GM19397 (cell line): Measurements from ENCODE around the gene TAF1B.

Experiments
- ATAC-seq: cut with Tn5 transposase; IDR thresholded peaks from one replicate; pipeline ENCODE4 v1.9.1; 2021; ENCODE audit warnings: mild to moderate bottlenecking, moderate library complexity; ENCODE audit not compliant: unreplicated experiment

The TAF1B gene

DNA sequence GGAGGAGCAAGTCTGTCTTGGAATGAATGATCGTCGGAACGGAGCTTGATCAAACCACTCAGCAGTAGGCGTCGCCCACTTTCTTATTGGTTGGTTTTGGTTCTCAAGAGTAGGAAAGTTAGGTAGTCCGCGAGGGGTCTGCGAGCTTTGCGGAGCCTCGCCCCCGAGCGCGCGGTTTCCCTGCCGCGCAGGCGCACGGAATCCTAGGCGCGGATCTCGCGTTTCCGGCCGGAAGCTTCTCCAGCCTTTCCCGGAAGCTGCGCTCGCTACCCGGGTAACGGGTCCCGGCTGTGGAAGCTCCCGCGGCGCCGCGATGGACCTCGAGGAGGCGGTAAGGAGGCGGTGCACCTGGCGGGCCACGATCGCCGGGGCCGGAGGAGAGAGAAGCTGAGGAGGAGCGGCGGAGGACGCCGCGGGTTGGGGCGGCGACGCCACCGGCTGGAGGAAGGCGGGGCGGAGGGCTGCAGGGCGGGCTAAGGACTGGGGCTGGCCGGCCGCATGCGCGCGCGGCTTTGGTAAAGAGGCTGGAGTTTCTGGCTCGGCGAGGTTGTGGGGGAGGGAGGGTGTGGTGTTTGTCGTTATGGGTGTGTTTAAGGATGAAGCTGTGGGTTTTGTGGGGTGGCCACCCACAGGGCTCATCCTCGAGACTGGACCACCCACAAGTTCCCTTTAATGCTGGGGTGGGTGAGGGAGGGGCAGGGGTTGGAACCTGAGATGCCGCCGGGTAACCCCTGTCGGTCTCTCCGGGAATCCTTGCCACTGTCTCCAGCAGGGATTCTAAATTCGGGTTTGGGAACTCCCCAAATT lies at the start of gene TAF1B:
Gene TAF1B (plus strand): TSS at position 246 of the 807 bp plus-strand sequence. CDS start 68 bp downstream, at position 314.
- peak; percentile 86 for ATAC-seq

DNA sequence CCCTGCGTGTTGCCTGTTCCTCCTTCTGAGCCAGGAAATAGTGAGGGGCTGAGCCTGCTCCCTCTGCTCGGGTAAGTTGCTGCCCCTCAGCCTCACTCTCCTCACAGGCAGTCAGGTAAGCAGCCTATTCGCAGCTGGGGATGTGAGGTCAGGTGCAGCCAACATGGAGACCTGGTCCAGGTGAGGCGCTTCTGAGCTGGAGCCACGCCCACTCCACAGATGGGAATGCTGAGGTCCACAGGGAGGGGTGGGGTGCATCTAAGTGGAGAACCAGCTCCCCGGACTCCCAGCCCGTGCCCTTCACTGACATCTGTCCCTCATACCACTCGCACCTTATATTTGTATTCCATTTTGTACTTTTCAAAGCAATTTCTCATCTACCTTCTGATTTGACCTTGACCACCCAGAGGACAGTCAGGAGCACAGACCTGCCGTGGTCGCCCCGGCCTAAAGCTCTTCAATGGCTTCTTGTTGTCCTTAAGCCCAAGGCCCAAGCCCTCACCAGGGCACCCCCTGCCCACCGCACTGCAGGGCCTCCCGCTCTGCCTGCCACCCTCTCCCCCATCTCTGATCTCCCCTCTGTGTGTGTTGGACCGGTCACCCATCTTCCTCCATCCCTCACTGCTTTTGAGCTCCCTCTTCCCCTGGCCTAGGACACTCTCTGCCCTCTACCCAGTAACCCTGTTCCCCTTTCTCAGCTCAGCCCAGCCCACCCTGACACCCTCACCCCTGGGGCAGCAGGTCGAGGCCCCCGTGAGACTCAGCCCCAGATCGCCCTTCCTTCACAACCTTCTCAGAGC lies 49.2 kb upstream of the TAF1B start:
- no peak for ATAC-seq

DNA sequence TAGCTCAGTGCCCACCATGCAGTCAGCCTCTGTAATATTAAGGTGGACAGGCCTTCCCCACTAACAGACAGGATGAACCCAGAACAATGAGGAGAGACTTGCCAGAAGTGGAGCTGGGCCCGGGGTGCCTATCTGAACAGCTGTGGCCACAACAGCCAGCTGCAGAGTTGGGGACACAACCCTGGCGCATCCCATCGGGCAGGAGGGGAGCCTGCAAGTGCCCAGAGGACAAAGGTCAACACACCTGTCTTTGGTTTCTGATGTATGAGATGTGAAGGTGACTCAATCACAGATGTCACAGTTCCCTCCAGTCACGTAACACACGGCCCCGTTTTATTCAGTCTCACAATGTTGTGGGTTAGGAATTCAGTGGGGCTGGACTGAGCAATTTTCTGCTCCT lies 48.2 kb upstream of the TAF1B start:
- ATAC-seq, result no peak

DNA sequence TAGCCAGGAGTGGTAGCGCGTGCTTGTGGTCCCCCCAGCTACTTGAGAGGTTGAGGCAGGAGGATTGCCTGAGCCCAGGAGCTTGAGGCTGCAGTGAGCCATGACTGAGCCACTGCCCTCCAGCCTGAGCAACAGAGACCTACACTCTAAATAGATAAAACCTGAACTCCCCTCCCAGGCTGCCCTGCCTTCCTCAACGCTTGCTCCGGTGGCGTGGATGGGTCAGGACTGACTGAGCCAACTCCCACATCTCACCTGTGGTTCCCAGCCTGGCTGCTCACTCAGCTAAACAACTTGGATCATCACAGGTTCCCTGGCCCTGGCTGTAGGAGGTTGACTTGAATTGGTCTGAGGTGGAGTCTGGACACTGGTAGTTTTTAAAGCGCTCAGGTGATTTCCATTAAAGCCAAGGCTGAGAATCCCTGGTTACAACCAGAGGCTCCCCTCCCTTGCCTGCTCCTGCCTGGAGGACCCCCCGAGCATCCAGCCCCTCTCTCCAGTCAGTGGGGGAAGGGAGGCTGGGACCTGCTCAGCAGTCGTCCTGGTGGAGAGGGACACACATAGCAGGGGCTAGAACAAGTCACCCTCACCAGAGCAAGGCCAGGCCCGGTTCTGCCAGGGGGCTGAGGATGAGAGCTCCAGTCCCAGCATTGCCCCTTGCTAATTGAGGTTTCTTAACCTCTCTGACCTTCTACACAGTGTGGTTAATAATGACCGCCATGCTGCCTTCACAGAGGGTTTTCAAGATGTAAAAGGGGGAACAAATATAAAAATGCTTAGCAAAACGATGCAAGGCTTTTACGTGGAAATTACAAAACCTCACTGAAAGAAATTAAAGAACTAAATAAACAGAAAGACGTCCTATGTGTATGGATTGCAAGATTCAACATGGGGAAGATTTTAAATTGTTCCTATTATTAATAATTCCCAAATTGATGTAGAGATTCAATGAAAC lies 46.9 kb upstream of the TAF1B start:
- ATAC-seq, result no peak

DNA sequence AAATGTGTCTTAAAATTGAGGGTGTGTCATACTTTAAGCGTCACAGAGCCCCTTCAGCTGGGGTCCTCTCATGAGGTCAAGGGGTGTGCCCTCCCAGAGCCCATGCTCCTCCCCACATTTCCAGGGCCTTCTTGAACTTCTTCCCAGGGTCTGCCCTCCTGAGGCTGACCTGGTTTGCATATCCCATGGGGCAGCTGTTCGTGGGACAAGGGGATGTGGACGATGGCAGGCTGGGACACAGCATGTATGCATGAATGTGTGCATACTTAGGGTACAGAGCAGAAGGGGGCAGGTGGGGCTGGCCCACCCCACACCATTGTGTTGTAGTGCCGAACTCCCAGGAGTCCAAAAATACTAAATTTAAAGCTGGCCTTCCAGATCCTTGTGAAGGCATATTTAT lies 46.2 kb upstream of the TAF1B start:
- ATAC-seq, result no peak

DNA sequence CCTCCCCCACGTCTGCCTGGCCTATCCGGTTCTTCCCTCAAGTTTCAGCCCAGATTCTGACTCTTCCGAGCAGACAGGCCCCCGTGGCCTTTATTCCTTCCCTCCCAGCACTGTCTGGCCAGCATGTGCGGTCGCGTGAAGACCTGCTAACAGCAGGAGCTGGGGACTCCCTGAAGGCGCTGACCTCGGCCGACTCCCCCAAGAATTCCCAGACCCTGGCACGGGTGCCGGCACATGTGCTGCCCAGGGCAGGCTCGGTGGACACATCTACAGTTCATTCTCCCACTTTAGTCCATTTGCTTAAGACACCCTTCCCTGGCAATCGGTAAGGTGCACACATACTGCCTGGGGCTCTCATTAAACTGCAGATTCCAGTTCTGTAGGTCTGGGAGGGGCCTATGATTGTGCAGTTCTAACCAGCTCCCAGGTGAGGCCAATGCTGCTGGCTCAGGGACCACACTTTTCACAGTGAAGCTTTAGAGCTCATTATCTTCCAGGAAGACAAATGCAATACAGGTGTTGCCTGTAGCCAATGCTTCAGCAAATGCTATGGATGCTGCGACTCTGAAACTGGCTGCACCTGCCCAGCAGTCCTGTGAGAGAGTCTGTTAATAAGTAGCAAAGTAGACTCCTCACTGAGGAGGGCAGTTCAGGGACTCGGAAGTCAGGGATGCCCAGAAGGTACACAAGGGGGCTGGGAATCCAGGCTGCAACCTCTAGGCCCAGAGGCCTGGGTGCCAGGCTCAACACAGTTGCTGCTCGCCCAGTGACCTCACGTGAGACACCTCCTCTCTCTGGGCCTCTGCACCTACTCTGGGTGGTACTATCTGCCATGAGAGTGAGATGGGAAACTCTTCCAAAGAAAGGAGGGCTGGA lies 45.4 kb upstream of the TAF1B start:
- ATAC-seq, result no peak

DNA sequence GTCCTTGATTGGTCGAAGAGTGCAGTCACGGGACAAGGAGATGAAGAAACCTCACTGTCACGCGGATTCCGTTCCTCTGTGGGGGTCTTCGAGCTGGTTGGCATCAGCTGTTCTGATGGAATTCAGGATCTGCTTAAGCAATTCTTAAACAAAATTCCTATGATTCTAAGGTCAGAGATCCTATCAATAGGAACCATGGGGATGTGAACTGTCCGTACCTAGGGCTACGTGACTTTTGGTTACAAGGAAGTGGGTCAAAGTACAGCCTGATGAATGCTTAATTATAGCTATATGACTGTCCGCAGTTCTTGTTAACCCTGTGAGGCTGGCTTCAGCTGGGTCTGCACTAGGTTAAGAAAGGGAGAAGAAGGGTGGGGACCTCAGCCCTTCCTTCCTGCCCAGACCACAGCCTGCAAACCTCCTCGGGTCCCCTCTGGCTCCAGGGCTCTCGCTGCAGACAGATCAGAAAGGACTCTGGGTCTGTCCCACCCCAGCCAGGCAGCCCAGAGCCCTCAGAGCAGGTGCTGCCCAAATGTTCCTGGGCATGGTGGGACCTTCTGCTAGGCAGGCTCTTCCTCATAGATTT lies 44.2 kb upstream of the TAF1B start:
- peak; percentile 24 for ATAC-seq

DNA sequence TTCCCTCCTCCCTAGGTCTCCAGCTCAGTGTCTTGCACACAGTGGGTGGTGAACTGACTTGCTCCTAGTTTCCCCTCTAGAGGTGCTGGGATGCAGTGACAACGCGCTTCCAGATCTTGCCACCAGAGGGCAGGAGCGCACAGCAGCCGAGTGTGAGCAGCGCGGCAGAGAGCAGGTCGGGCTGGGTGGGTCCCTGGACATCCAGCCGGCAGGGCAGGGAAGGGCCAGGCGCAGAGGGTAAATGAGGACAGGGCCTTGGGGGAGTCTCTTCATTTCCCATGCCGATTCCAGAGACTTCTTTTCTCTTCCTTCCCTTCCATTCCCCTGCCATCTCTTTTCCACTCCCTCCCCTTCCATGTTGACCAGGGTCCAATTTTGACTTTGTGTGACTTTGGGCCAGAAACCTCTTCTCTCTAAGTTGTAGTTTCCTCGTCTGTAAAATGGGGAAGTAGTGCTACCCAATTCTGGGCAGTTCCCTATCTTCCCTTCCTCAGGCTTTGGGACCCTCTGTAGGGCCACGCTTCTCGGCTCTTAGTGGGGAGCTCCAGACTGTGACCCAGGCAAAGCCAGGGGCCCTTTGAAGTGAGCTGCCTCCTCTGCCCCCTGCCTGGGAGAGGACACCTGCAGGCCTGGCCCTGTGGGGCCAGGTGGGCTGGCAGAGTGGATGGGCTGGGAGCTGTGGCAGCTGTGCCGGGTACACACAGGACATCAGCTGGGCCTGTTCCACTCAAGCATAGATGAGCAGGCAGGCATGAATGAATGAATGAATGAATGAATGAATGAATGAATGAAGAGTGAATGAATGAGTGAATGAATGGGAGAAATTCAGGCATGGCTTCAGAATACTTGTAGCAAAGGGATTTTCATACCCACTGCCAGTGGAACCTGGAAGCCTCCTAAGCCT lies 43.3 kb upstream of the TAF1B start:
- peak; percentile 78 for ATAC-seq

DNA sequence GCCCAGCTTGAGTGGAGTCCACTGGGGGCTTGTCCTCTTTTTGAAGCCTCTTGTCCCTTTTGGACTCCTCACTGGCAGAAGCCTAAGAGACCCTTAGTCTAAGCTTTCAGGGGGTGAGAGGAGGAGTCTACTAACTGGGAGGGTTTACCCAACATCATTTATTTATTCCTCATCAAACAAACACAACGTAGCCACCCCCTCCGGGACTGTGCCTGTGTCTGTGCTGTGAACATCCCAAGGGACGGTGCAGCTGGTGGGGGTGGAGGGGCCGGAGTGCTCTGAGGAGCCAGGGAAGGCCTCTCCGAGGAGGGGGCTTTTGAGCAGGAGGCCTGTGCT lies 42.7 kb upstream of the TAF1B start:
- ATAC-seq, result no peak

DNA sequence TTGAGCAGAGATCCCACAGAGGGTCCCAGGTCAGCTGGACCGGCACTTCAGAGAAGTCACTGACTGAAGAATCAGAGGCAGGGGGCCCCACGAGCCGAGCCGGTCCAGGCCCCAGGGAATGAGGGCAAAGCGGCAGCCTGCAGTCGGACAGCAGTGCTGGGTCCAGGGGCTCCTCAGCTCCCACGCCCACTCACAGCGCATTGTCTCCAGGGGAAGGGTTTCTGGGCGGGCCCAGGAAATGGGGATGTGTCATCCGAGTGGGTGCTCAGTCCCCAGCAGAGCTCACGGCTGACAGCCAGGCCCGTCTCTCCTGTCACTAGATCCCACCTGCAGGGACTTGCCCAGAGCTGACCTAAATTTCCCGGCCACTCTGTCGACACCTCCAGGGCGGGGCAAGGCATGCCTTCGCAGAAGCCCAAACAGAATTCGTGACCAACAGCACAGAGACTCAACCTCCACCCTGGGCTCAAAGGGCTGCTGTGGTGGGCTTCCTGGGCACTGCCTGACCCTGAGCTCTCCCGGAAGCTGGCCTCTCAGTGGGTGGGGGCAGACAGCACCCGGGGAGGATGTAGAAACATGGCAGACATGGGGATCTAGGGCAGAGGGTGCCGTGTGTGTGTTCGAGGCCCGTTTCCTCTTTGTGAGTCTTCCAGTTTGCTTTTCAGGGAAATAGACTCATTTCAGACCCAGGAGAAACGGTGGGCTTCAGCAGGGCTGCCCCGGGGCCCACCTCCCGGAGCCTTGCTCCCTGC lies 42.1 kb upstream of the TAF1B start:
- no peak for ATAC-seq

DNA sequence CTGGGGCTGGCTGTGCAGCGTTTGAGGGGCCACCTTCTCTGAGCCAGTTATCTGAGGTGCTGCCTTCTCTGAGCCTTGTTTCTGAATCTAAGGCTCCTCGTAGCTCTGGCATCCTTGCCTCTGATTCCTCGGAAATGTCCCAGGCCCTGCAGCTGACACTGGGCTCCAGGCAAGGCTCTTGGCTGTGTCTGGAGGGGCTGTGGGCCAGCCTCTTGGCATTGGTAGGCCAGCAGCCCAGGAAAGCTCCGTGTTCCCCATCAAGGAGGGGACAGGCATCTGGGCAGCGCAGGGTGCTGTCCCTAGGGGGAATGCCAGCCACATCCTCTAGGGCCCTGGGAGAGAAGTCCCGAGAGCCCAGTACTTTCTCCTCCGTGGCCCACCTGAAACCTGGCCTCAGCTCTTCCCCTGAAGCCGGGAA lies 40.7 kb upstream of the TAF1B start:
- no peak for ATAC-seq

DNA sequence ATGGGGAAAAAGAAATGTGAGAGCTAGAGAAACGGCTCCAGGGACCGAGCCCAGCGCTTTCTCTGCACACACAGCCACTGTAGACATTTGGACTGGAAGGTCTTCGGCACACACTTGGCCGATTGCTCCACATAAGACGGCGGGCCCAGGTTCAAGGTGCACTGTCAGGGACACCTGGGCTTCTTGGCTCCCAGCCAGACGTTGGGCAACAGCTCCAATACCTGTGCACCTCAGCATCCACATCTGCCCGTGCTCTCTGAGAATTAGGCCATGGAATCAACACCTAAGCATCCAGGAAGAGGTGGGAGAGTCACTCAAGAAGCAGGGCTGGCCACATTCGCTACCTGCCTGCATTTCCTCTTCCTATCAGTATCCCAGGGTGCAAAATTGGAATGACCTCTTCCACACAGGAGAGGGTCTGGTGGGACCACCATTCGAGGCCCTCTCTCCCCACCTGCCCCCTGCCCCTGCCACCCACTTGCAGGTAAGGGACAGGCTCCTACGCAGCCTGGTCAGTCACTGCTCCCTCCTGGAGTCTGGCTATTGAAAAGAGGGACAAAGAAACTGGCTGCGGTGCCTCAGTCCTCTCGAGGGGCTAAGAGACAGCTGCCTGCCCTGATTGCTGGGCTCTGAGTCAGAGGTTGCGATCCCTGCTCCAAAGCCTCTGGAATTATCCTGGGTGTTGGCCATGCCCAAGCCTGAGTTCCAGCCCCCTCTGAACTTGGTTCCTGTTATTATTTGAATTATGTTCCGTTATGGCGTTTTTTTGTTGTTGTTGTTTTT lies 40.1 kb upstream of the TAF1B start:
- no peak for ATAC-seq

DNA sequence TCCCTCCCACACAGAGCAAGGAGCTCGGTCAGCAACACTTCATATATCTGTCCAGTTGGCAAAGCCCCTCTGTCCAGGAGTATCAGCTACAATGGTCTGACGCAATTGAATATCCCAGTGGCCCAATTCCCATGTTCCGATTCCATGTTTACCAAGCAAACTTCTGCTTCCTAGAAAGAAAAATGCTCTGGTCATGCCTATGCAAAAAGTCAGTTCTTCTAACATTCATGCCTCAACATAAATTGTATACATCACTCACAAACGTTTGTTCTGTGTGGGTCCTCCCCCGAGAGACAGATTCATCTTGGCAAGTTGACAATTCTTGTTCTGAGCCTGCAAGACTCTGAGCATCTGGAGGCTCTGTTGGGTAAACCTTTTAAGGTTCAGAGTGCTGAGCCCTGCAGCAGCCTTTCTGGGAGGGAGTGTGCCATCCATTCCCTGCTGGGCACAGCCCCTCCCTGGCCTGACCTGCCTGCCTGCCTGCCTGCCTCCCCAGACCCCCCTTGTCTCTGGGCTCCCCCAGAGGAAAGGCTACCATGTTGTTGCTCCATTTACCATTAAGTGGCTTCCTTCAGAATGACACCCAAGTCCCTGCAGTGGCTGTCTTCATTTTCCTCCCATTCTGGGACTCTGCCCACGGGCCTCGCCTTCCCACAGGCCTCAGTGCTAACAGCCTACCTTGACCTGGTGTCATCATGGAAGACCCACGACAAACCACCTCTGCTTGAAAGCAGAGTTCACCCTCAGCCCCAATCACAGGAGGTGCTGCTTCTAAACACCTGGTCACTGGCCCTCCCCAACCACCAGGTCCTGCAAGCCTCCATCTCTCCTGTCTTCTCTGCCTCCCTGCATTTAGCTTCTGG lies 37.6 kb upstream of the TAF1B start:
- ATAC-seq, result no peak

DNA sequence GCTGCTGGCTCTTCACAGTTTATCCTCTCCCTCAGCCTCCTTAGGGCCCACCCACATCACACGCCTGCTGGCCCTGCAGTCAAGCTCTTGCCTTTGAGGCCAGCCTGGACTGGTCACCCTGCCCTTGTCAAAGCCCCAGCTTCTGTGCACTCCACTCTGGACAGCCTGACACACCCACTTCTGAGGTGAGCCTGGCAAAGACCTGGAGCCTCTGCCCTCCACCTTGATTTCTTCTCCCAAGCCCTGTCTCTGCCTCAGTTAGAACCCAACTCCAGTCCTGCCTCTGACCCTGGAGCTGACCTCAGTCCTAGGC lies 37.0 kb upstream of the TAF1B start:
- no peak for ATAC-seq

DNA sequence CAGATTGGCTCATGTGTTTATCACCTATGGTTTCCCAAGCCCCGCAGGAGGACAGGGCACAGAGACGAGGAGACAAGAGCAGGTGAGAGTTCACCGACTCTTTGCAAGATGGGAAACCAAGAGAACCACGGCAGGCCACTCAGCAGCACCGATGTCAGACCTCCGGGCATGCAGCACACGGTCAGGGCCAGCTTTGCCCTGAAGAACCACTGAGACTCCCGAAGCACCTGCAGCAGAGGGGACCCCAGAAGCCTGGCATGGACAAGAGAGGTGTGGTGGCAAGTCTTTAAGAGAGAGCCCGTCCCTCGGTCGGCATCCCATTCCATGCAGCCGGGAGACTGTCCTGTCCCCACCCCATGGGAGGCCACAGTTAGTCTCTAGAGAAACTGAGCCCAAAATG lies 36.6 kb upstream of the TAF1B start:
- no peak for ATAC-seq

DNA sequence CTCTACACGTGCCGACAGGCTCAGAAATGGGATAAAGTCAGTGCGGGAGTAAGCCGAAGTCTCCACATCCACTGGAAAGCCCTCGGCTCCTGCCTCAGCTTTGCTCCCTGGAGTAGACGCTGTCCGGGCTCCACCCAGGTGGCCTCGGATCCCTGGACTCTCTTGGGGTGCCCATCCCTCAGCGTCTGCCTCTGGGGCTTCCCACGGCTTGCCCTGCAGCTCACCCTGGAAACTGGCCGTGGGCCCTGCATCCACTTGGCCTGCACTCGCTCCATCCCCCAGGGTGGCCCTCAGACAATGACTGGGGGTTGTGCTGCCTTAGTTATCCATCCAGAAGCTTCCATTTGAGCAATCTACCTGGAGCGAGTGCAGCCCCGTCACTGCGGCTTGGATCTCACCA lies 36.2 kb upstream of the TAF1B start:
- no peak for ATAC-seq
